Suppressor macrophage (primary cell): ENCODE measurements around the gene ATP13A5.
A peak's percentile ranks its signal among the peaks of the same experiment; 100 is the strongest.

Source experiments
- DNase-seq, 4 experiments: peaks; one replicate each; pipeline ENCODE4 v3.0.0-alpha.2; 2020 to 2022

The ATP13A5 gene

GRCh38 chr3:193250492-193250891, 128.1 kb downstream of the ATP13A5 start:
- no peak for DNase-seq

- DNase-seq, result no peak
Observed at GRCh38 chr3:193248848-193249468, 129.6 kb downstream of the ATP13A5 start.

GRCh38 chr3:193243571-193243970, 135.0 kb downstream of the ATP13A5 start:
- peak in 1 of 4 experiments; percentile 6 for DNase-seq

- DNase-seq, result no peak
Observed at GRCh38 chr3:193241716-193242115, 136.8 kb downstream of the ATP13A5 start.

- peak; percentile 13 to 64 (median 46) for DNase-seq
Observed at GRCh38 chr3:193240850-193241706, 137.5 kb downstream of the ATP13A5 start, which contains the start of gene PLAAT1. Gene PLAAT1 (plus strand): TSS chr3:193241222. CDS start chr3:193255651, 14,429 bp downstream.

- DNase-seq, result no peak
Observed at GRCh38 chr3:193240436-193240849, 138.1 kb downstream of the ATP13A5 start.

- DNase-seq, result no peak
Observed at GRCh38 chr3:193237030-193237429, 141.5 kb downstream of the ATP13A5 start.

GRCh38 chr3:193236599-193236998, 142.0 kb downstream of the ATP13A5 start:
- DNase-seq, result no peak

- no peak for DNase-seq
Observed at GRCh38 chr3:193231201-193231600, 147.4 kb downstream of the ATP13A5 start.

GRCh38 chr3:193230610-193231009, 147.9 kb downstream of the ATP13A5 start:
- DNase-seq, result no peak

GRCh38 chr3:193229851-193230420, 148.6 kb downstream of the ATP13A5 start:
- DNase-seq, result no peak

GRCh38 chr3:193228206-193228605, 150.3 kb downstream of the ATP13A5 start:
- no peak for DNase-seq

- DNase-seq, result no peak
Observed at GRCh38 chr3:193225302-193226125, 153.0 kb downstream of the ATP13A5 start.
